Peyer's patch (tissue), 4 donors: ENCODE results near the gene LRRC74A.

Experiments used
- CTCF ChIP-seq, 6 experiments: fragments of 450-650 bp in 4 of 6; fragments of 200-600 bp in 2 of 6; sonication (generic) in 1 of 6; IDR thresholded peaks; one replicate each; pipeline ENCODE4 v1.5.1; 2017 to 2019; ENCODE audit warnings: antibody characterized with exemption in 6 of 6, mild to moderate bottlenecking in 3 of 6, moderate library complexity in 1 of 6
- POLR2A ChIP-seq, 2 donors: fragments of 450-650 bp; IDR thresholded peaks; one replicate each; pipeline ENCODE4 v1.5.1; 2017; ENCODE audit warnings: antibody characterized with exemption in 2 of 2, mild to moderate bottlenecking in 2 of 2, moderate library complexity in 2 of 2

GRCh38 chr14:76846331-76847047, 20.3 kb downstream of the LRRC74A start:
- no peak for TF ChIP-seq CTCF (IDR thresholded peaks at IDR 0.05)
- no peak for TF ChIP-seq POLR2A (IDR thresholded peaks at IDR 0.05)
